HCT116 (cell line): ENCODE measurements around the gene NF1.

Source experiments
- CBX3 ChIP-seq: IDR thresholded peaks from 2 replicates; pipeline ENCODE4 v1.6.1; 2012; ENCODE audit warnings: low read depth
- ELF1 ChIP-seq: IDR thresholded peaks from 2 replicates; pipeline ENCODE4 v1.6.1; 2012; ENCODE audit warnings: low read depth, borderline replicate concordance
- EZH2 ChIP-seq: fragments of 200-600 bp; sonication (generic); IDR thresholded peaks from 2 replicates; pipeline ENCODE4 v1.6.1; 2017; ENCODE audit warnings: antibody characterized with exemption, mixed run types
- EZH2phosphoT487 ChIP-seq: fragments of 200-600 bp; IDR thresholded peaks from 2 replicates; pipeline ENCODE4 v1.6.1; 2018; ENCODE audit warnings: antibody characterized with exemption, borderline replicate concordance
- POLR2A ChIP-seq: IDR thresholded peaks from 2 replicates; pipeline ENCODE4 v1.7.0; 2011; ENCODE audit warnings: borderline replicate concordance; ENCODE audit not compliant: insufficient read depth, insufficient read length; ENCODE audit errors: extremely low read depth
- POLR2AphosphoS5 ChIP-seq: IDR thresholded peaks from 2 replicates; pipeline ENCODE4 v1.6.1; 2011; ENCODE audit warnings: mild to moderate bottlenecking, low read depth, low read length, moderate library complexity
- SIN3A ChIP-seq: IDR thresholded peaks from 2 replicates; pipeline ENCODE4 v1.6.1; 2012; ENCODE audit warnings: low read depth
- TCF7L2 ChIP-seq: IDR thresholded peaks from 2 replicates; pipeline ENCODE4 v1.7.0; 2011; ENCODE audit warnings: borderline replicate concordance, inconsistent platforms; ENCODE audit not compliant: insufficient read depth, insufficient read length; ENCODE audit errors: extremely low read depth
- YY1 ChIP-seq: IDR thresholded peaks from 2 replicates; pipeline ENCODE4 v1.6.1; 2011; ENCODE audit warnings: low read length, low read depth, moderate library complexity, mild to moderate bottlenecking; ENCODE audit not compliant: insufficient replicate concordance; ENCODE audit errors: extremely low read depth
- ZFX ChIP-seq: fragments of 450-650 bp; IDR thresholded peaks from 2 replicates; pipeline ENCODE4 v1.6.1; 2017
- ZNF274 ChIP-seq: fragments of 200-500 bp; sonication (Bioruptor generic); IDR thresholded peaks from 2 replicates; pipeline ENCODE4 v1.6.1; 2014; ENCODE audit warnings: mild to moderate bottlenecking, low read depth, low read length, inconsistent platforms
- TF ChIP-seq, protein P1 (sequence below): IDR thresholded peaks from 2 replicates; pipeline ENCODE4 v1.6.1; 2012; ENCODE audit warnings: low read depth
- TF ChIP-seq, protein P2 (sequence below), 3 experiments: fragments of 200-600 bp in 1 of 3; sonication (generic) in 1 of 3; IDR thresholded peaks in 2 of 3; conservative IDR thresholded peaks in 1 of 3; 2 replicates each; pipeline ENCODE4 v1.5.1; 2012 to 2017; ENCODE audit warnings: low read depth in 2 of 3, low read length in 2 of 3, antibody characterized with exemption in 1 of 3, borderline replicate concordance in 1 of 3, control low read depth in 1 of 3, mild to moderate bottlenecking in 1 of 3, mixed read lengths in 1 of 3, mixed run types in 1 of 3, moderate library complexity in 1 of 3; ENCODE audit not compliant: insufficient read depth in 1 of 3
- TF ChIP-seq, protein P3 (sequence below): IDR thresholded peaks from 2 replicates; pipeline ENCODE4 v1.6.1; 2012

DNA sequence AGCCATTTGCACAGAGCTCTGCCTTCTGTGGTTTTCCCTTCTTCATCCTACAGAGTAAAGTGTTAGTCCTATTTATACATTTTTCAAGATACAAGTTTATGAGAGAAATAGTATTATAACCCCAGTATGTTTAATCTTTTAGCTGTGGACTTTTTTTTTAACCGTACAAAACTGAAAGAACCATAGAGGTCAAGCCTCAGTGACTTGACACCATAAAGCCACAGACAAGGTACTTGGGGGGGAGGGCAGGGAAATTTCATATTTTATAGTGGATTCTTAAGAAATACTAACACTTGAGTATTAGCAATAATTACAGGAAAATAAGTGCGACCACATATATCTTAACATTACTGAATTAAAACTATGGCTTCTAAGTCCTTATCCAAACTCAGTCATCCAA is 279.7 kb downstream of the NF1 start:
- TF ChIP-seq POLR2AphosphoS5 = no peak
- TF ChIP-seq, protein P1, sequence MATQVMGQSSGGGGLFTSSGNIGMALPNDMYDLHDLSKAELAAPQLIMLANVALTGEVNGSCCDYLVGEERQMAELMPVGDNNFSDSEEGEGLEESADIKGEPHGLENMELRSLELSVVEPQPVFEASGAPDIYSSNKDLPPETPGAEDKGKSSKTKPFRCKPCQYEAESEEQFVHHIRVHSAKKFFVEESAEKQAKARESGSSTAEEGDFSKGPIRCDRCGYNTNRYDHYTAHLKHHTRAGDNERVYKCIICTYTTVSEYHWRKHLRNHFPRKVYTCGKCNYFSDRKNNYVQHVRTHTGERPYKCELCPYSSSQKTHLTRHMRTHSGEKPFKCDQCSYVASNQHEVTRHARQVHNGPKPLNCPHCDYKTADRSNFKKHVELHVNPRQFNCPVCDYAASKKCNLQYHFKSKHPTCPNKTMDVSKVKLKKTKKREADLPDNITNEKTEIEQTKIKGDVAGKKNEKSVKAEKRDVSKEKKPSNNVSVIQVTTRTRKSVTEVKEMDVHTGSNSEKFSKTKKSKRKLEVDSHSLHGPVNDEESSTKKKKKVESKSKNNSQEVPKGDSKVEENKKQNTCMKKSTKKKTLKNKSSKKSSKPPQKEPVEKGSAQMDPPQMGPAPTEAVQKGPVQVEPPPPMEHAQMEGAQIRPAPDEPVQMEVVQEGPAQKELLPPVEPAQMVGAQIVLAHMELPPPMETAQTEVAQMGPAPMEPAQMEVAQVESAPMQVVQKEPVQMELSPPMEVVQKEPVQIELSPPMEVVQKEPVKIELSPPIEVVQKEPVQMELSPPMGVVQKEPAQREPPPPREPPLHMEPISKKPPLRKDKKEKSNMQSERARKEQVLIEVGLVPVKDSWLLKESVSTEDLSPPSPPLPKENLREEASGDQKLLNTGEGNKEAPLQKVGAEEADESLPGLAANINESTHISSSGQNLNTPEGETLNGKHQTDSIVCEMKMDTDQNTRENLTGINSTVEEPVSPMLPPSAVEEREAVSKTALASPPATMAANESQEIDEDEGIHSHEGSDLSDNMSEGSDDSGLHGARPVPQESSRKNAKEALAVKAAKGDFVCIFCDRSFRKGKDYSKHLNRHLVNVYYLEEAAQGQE = no peak
- TF ChIP-seq TCF7L2 = no peak
- no peak for TF ChIP-seq ZNF274
- no peak for TF ChIP-seq ELF1
- TF ChIP-seq, protein P2, sequence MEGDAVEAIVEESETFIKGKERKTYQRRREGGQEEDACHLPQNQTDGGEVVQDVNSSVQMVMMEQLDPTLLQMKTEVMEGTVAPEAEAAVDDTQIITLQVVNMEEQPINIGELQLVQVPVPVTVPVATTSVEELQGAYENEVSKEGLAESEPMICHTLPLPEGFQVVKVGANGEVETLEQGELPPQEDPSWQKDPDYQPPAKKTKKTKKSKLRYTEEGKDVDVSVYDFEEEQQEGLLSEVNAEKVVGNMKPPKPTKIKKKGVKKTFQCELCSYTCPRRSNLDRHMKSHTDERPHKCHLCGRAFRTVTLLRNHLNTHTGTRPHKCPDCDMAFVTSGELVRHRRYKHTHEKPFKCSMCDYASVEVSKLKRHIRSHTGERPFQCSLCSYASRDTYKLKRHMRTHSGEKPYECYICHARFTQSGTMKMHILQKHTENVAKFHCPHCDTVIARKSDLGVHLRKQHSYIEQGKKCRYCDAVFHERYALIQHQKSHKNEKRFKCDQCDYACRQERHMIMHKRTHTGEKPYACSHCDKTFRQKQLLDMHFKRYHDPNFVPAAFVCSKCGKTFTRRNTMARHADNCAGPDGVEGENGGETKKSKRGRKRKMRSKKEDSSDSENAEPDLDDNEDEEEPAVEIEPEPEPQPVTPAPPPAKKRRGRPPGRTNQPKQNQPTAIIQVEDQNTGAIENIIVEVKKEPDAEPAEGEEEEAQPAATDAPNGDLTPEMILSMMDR (IDR thresholded peaks at IDR 0.05 in 2 of 3, conservative IDR thresholded peaks at IDR 0.05 in 1 of 3; ENCODE audit: borderline replicate concordance in 1 of 3, insufficient read depth in 1 of 3, low read depth in 2 of 3, low read length in 2 of 3) = no peak
- no peak for TF ChIP-seq EZH2phosphoT487
- no peak for TF ChIP-seq SIN3A
- TF ChIP-seq YY1 = no peak
- no peak for TF ChIP-seq POLR2A
- TF ChIP-seq, protein P3, sequence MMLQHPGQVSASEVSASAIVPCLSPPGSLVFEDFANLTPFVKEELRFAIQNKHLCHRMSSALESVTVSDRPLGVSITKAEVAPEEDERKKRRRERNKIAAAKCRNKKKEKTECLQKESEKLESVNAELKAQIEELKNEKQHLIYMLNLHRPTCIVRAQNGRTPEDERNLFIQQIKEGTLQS = no peak
- no peak for TF ChIP-seq EZH2
- TF ChIP-seq CBX3 = no peak
- no peak for TF ChIP-seq ZFX
